Measurements from ENCODE around the gene GFOD2.

The GFOD2 gene

DNA sequence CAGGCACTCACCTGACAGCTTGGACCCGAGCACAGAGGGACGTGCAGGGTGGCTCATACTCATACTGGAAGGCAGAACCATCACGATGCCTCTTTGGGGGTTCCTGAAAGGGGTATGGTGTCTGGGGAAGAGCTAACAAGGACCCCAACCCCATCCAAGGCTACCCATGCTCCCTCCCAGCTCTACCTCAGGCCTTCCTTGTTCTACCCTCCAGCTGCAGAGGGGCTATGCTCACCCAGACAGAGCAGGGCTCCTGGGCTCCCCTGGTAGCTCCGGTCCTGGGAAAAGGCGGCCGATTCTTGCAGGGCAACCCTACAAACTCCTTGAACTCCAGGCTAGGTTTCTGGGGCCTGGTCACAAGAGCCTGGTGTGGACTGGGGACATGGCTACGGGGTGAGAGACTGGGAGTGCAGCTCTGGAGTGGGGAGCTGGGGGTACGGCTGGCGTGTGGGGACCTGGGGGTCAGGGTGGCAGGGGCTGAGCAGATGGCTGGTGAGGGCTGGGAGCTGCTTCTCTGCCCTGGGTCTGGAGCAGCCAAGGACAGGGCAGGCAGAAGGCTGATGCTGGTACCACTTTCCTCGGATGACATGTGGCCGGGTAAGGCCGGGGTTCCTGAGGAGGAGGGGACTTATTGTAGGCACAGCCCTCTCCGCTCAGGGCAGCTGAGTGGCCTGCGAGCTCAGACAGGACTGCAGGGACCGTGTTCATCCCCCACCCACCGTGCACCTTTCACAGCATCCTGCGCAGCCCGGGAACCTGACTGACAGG is 61.2 kb downstream of the GFOD2 start:
- no peak for DNase-seq (ENCODE audit: low spot score)

DNA sequence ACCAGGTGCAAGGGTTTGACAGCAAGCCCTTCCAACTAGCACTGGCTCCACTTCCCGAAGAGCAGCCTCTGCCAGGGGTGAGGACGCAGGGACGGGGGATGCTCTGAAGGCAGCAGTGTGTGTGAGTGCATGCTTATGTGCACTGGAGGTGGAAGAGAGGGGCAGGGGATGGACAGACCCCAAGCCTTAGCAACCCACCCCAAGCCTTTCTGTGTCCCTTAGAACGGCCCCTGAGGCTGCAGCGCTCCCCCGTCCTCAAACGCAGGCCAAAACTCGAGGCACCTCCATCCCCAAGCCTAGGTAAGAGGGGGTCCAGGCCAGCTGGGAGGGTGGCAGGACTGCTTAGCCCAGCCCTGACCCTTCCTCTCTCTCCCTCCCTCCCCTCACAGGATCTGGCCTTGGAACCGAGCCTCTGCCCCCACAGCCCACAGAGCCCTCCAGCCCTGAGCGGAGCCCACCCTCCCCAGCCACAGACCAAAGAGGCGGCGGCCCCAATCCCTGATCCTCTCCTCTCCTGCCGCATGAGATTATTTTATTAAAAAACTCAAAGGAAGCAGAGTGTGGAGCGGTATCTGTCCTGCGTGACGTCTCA is 62.0 kb downstream of the GFOD2 start:
- no peak for DNase-seq (ENCODE audit: low spot score)

DNA sequence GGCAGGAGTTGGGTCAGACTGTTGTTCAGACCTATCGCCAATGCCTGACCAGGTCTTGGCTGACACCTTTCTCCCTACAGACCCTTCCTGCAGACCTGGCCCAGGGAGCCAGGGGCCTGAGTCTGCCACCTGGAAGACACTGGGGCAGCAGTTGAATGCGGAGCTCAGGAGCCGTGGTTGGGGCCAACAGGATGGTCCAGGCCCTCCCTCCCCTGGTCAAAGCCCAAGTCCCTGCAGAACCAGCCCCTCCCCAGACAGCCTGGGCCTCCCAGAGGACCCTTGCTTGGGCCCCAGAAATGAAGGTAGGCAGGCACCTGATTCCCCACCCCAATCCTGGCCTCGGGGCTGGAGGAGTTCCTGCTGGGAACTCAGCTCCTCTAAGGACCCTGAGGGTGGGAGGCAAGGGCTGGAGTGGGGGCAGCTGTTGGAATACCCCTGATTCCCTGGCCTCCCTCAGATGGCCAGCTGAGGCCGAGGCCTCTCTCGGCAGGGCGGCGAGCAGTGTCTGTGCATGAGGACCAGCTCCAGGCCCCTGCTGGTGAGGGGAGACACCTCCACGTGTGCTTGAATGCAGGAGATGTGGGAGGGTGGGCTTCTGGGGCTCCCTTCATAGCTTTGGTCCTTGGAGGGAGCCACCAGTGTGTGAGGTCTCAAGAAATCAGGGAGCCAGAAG is 62.6 kb downstream of the GFOD2 start:
- DNase-seq (ENCODE audit: low spot score), result no peak

DNA sequence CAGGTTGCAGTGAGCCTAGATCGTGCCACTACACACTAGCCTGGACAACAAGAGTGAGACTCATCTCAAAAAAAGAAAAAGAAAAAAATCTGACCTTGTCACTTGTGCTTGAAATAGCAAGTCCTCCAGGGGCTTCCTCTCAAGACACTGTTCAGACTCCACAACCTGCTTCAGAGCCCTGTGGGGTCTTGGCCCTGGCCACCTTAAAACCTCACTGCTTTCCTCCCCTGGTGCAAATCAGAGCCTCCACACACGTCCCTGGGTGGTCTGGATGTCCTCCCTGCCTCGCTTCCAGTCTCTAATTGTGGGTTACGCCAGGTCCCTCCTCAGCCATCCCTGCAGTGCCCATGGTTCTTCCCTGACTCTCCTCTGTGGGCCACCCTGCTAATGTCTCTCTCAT is 63.8 kb downstream of the GFOD2 start:
- no peak for DNase-seq (ENCODE audit: low spot score)

DNA sequence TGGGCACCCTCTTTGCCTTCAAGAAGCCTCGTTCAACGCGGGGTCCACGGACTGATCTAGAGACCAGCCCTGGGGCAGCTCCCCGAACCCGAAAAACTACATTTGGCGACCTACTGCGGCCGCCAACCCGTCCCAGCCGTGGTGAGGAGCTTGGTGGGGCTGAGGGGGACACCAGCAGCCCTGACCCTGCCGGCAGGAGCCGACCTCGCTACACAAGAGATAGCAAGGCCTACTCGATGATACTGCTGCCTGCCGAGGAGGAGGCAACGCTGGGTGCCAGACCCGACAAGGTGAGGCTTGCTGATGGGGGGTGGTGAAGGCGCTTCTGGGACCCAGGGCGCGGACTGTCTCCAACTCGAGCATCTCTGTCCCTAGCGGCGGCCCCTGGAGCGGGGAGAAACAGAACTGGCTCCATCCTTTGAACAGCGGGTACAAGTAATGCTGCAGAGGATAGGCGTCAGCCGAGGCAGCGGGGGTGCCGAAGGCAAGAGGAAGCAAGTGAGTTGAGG is 64.7 kb downstream of the GFOD2 start:
- no peak for DNase-seq (ENCODE audit: low spot score)

DNA sequence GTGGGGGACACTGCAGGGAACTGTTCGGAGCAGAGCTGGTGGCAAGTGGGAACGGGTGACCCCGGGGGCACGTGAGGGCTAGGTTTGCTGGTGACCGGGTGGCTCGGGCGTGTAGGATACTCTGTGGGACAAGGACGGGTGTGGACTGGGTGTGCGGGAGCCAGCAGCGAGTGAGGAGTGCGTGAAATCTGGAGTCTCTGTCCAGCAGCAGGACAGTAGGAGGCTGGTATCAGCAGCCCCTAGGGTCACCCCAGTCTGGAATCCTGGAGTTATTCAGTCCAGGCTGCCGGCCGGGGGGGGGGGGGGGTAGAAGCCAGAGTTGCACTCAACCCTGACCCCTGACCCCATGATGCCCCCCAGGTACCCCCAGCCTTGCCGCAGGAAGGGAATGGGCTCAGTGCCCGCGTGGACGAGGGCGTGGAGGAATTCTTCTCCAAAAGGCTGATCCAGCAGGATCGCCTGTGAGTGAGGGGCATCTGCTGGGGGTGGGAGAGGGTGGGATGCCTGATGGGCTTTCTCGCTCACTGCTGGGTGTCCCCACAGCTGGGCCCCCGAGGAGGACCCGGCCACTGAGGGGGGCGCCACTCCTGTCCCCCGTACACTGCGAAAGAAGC is 65.2 kb downstream of the GFOD2 start:
- DNase-seq (ENCODE audit: low spot score), result no peak

DNA sequence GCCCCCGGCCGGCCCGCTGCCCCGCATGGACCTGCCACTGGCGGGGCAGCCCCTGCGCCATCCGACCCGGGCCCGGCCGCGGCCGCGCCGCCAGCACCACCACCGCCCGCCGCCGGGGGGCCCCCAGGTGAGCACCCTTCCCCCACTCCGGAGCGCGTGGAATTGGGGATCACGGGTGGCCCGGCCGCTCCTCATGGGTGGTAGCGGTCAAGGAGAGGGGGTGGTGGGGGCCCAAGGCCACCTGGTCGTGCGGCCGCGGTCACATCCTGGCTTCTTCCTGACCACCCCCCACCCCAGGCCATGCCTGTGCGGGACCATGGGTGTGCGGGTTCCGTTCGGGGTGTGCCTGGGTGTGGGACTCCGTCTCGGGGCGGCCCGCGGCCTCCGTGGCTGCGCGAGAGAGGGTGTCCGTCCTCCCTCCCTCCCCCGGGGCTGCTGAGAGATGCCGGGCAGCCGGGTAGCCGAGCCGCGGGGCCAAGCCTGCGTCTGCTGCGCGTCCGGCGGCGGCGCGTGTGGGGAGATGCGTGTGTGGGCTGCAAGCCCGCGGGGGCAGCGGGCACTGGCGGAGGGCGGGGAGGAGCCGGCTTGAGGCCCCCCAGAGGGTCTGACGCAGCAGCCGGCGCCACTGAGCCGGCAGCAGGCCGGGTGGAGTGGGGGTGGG is 65.9 kb downstream of the GFOD2 start:
- DNase-seq (ENCODE audit: low spot score), result no peak

- DNase-seq (ENCODE audit: low spot score), result no peak
Observed at GRCh38 chr16:67652578-67653127, 66.5 kb downstream of the GFOD2 start.

DNA sequence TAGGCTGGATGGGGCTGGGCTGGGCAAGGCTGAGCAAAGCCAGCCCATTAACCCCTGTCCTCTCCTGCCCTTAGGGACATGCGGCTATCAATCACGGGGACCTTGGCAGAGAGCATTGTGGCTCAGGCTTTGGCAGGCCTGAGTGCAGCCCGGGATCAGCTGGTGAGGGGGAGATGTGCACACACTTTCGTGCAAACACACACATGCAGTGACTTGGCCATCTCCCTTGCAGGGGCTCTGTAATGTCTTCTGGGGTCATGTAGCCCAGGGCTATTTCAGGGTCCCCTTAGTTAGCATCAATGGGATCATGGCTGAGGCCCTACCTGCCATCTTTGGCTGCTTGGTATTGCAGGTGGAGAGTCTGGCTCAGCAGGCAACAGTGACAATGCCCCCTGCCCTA is 67.3 kb downstream of the GFOD2 start:
- no peak for DNase-seq (ENCODE audit: low spot score)

GRCh38 chr16:67651039-67651438 is 68.1 kb downstream of the GFOD2 start:
- DNase-seq (ENCODE audit: low spot score), result no peak

DNA sequence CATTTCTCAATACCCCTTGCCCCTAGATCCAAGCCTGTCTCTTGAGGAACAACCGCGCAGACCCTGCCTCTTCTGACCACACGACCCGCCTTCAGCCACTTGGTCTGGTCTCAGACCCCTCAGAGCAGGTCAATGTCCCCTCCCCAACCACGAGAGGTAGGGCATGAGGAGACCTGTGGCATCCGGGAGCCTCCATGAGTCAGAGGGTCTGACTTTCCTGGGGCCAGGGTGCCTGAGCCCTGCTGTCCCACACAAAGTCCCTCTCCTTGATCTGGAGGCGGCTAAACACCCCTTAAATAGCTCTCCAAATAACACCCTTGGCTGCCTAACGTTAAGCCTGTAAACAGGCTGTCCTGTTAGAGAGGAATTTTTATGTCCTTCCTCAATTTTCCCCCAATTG is 69.1 kb downstream of the GFOD2 start:
- no peak for DNase-seq (ENCODE audit: low spot score)

DNA sequence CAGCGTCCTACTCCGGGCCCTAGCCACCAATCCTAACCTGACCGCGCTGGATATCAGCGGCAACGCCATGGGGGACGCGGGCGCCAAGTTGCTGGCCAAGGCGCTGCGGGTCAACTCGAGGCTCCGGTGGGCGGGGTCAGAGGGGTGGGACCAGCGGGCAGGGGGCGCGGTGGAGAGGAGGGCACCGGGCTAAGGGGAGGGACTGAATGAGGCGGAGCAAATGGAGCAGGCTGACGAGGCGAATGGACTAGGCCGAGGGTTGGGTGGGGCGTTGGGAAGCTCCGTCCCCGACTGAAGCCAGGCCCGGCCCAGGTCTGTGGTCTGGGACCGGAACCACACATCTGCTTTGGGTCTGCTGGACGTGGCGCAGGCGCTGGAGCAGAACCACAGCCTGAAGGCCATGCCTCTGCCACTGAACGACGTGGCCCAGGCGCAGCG is 69.6 kb downstream of the GFOD2 start:
- DNase-seq (ENCODE audit: low spot score), result no peak

- no peak for DNase-seq (ENCODE audit: low spot score)
Observed at GRCh38 chr16:67648764-67649407, 70.2 kb downstream of the GFOD2 start.

GRCh38 chr16:67648088-67648763 is 70.9 kb downstream of the GFOD2 start:
- no peak for DNase-seq (ENCODE audit: low spot score)

- no peak for DNase-seq (ENCODE audit: low spot score)
Observed at GRCh38 chr16:67647681-67648080, 71.4 kb downstream of the GFOD2 start.

GRCh38 chr16:67647111-67647651 is 71.9 kb downstream of the GFOD2 start:
- no peak for DNase-seq (ENCODE audit: low spot score)

DNA sequence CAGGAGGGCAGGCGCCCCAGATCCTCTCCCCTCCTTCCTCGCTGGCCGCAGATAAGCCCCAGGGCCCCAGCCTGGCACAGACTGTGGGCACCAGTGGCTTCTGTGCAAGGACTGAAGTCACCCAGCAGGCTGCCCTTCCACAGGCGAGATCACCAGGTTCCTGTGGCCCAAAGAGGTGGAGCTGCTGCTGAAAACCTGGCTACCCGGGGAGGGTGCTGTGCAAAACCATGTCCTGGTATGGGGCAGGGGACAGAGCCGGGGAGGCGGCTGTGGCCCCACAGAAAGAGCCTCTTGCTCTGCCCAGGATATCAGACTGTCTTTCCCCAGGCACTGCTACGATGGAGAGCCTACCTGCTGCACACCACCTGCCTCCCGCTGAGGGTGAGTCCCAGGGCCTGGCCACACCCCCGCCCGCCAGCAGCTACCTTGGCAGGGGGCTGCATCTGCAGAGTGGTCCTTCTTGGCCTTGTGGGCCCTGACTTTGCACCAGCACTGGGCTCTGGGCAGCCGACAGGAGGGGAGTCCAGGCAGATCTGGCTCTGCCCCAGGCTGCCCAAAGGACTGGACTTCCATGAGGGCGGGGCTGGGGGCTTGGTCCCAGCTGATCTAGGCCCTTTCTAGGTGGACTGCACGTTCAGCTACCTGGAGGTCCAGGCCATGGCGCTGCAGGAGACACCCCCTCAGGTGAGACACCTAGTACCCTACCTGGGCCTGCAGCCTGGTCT is 73.6 kb downstream of the GFOD2 start:
- DNase-seq (ENCODE audit: low spot score), result no peak

GRCh38 chr16:67644038-67644437 is 75.1 kb downstream of the GFOD2 start:
- DNase-seq (ENCODE audit: low spot score), result no peak

DNA sequence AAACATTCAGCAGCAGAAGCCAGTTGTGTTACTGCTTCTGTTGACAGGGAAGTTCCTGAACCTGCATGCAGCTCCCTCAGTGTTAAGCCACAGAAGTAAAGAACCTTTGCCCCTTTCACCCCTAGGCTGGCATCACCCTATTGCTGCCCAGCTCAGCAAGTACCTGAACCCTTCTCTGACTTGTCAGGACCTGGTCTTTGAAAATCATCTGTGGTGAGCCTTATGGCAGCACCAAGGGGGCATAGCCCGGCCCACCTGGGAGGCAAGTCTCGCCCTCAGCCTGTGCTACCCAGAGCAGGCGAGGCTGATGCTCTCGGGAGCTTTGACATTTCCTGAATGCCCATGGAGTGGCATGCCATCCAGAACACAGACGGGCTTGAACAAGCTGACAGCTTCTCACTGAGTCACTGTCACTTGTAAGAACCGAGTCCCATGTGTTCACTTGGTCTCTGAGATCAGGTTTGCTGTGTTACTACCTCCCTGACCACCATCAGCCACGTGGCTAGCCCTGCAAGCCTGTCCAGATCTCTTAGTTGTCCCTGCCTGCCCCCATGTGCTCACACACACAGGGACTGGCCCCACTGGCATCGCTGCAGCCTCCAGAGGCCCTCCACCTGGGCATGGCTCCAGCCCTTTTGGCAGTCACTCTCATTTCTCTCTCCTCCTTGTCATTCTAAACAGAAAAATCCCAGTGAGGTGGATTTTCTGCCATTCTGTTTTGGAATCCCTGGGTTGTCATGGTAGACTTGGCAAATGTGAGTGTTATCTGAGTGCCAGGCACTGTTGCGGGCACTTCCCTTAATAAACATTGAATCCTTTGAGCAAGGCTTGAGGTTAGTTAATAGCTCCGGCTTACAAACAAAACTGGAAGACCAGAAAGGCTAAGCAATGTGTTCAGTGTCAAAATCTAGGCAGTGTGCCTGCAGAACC is 77.1 kb downstream of the GFOD2 start:
- no peak for DNase-seq (ENCODE audit: low spot score)
